Muscle of arm (tissue), 12 donors: ENCODE data around the gene ROBO1. TPM values are rescaled to one million over a fixed set of nuclear protein-coding genes. Genes with fewer than 3 reads are reported as not detected.

Experiments
- DNase-seq: peaks from one replicate; pipeline ENCODE4 v3.0.0-alpha.2; 2013
- polyA plus RNA-seq, 12 donors: library from polyadenylated mRNA; unstranded; fragments of 120-200 nt; gene quantifications; one replicate each; pipeline ENCODE4 v1.2.1, GENCODE V29; 2013; ENCODE audit not compliant: insufficient read length in 12 of 12

The ROBO1 gene
- polyA plus RNA-seq, 12 donors, result 35.6 to 199 (median 50.1) TPM; not detected in 1

GRCh38 chr3:78878011-78878410 is 889.8 kb downstream of the ROBO1 start:
- no peak for DNase-seq

GRCh38 chr3:78875851-78876250 is 891.9 kb downstream of the ROBO1 start:
- no peak for DNase-seq

- DNase-seq, result no peak
Measured at GRCh38 chr3:78875436-78875835, 892.4 kb downstream of the ROBO1 start.

- no peak for DNase-seq
Measured at GRCh38 chr3:78873641-78874040, 894.2 kb downstream of the ROBO1 start.

DNA sequence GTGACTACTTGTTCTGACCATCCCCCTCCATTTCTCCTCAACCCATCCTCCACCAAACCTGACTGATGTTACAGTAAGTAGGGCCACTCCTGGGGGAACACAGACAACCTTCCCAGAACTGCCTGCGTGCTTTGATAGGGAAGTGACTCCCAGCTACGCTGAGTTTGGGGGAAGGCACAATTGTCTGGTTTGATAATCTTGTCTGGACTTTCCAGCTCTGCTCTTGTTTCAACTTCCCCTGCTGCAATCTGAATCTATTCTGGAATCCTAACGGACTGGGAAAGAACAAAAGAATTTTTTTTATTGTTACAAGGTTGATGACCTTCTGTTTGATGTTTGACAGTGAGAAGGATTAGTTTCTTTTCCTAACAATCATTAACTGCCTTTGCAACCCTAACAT is 895.6 kb downstream of the ROBO1 start:
- DNase-seq, result no peak

GRCh38 chr3:78871048-78871447 is 896.8 kb downstream of the ROBO1 start:
- DNase-seq, result no peak

DNA sequence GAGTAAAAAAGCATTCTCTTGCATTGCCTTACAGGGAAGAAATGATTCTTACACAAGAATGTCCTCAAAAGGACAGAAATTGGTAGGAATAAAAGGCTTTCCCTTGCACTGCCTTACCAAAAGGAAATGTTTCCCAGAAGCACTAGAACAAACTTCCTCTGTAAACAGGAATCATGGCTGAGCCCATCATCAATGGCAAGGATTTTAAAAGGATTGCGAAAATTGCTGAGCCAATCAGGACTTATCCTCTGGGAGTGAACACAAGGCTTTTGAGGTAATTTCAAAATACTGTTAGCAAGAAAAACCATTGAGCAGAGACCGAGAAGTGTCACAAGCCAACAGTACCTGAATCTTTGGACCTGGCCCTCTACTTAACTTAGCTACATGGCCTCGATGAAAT is 897.3 kb downstream of the ROBO1 start:
- no peak for DNase-seq

- DNase-seq, result no peak
Measured at GRCh38 chr3:78868570-78868969, 899.2 kb downstream of the ROBO1 start.

- no peak for DNase-seq
Measured at GRCh38 chr3:78867409-78868372, 900.1 kb downstream of the ROBO1 start.

DNA sequence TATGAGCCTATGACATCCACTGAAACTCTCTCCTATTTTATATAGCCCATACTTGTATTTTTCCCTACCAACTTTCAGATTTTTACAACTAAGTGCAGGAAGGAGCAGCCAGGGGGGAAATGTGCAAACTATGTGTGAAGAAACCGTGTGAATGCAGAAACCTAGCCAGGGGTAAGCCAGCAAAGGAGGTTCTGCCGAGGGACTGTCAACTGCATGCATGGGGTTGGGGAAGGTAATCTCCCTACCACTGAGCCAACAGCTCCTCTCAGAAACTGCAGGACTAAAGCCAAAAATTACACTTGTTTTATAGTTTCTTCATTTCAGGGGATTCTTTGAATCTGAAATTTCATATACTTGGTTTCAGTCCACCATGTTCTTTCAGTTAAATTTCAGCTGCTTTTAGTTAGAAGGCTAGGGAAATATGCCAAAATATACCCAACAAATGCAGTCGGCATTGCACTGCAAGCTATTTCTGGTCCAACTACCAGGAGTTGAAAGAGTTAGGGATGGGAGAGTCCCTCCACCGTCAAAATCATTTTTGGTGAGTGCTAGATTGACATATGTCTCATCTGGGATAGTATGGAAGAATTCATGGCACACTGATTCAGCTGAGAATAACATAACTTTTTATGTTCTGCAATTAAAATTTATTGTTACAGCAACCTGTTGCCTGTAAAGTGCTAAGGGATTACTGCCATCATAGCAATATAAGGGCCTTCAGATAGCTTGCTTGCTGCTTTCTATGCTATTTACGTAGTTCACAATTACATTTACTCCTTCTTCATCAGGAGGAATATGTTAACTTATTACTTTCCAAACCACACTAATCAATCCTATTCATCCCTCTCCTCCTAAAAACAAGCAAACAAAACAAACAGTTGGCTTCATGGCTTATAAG is 904.2 kb downstream of the ROBO1 start:
- DNase-seq, result no peak

- DNase-seq, result no peak
Measured at GRCh38 chr3:78861156-78861555, 906.6 kb downstream of the ROBO1 start.

DNA sequence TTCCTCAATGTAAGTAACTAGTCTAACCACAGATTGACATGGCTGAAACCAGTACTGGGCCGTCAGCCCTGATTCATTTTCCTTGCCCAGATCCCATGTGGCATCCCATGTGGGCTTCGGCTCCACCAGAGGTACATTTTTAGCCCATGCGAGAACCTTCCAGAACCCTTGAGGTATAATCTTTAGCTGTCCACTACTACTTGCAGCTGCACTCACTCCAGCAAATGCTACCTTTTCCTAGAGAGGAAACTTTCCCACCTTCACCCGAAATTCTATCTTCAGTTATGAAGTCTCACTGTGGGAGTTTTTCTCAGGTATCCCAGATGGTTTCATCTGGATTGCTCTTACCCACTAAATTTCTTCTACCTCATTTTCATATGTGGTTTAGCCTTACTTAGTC is 907.2 kb downstream of the ROBO1 start:
- DNase-seq, result no peak

- no peak for DNase-seq
Measured at GRCh38 chr3:78858910-78859309, 908.9 kb downstream of the ROBO1 start.

DNA sequence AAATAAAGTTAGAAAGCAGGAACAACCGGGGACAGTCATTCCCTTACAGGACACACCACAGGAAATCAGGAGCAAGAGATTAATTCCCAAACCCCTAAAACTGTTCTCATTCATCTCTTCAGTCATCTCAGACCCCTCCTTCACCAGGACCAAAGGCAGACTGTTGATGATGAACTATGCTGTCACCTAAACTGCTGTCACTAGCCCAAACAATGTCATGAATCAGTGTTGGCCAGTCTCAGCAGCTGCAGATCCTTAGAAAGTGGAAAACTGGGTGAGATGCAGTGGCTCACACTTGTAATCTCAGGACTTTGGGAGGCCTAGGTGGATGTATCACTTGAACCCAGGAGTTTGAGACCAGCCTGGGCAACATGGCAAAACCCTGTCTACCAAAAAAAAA is 909.6 kb downstream of the ROBO1 start:
- DNase-seq, result no peak

- DNase-seq, result no peak
Measured at GRCh38 chr3:78857494-78858111, 910.2 kb downstream of the ROBO1 start.

DNA sequence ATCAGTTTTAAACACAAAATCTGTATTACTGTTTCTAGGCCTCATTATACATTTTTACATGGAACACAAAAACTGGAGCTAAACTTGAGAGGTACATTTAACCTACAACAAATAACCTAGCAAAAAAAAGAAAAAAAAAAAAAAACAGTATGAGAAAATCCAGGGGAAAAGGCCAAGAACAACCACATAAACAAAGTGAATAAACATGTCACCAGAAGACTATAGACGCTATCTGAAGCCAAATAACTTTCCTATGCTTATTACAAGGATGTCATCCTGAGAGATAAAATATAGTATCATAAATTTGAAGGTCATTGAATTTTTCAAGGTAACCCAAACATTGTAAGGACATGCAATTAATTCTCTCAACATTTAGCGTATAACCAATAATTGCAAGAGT is 911.6 kb downstream of the ROBO1 start:
- DNase-seq, result no peak

GRCh38 chr3:78855190-78855589 is 912.6 kb downstream of the ROBO1 start:
- DNase-seq, result no peak

DNA sequence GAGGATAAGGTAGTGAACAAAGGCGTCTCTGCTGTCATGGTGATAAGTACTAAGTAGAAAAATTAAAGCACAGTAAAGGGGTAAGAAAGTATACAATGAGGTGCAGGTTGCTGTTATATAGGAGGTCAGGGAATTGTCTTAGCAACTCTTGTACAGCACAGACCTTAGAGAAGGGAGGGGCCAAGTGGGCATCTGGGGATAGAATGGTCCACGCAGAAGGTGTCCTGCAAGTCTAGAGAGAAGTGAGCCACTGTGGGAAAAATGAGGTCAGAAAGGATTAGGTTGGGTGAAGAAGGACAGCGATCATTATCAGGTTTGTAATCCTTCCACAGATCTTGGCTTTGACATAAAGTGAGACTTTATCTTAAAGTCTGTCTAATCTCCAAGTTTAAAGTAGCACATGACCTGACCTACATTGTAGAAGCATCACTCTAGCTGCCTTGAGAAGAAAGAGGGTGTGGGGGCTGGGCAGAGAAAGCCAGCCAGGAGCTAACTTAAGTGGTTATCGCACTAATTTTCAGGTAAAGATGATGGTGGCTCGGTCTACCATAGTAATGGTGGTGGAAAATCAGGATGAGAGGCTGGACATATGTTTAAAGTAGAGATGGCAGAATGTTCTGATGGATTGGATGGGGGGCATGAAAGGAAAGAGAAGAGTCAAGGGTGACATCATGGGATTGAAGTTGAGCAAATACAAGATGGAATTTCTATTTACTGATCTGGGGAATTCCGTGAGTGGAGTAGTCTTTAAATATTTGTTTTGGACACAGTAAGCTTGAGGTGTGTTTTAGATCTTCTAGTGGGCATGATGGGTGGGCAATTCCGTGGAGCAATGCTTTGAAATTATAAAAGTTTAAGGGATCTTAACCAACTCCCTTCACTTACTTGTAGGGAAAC is 919.2 kb downstream of the ROBO1 start:
- DNase-seq, result no peak

DNA sequence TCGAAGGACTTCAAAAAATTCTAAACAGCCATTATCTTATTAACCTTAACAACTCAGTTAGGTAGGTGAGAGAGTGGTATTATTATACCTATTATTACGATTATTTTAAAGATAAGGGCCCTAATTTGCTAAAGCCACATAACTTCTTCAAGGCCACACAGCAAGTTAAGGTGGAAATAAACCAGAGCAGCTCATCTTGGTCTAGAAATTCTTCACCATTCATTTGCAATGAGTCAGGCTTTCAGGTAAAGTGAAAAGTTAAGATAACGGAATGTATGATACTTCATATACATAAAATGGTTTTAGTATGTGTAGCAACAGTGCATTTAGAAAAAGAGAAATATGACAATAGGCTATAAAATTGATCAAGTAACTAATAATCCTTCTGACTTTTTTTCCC is 920.2 kb downstream of the ROBO1 start:
- no peak for DNase-seq

GRCh38 chr3:78847203-78847602 is 920.6 kb downstream of the ROBO1 start:
- DNase-seq, result no peak

GRCh38 chr3:78846718-78847117 is 921.1 kb downstream of the ROBO1 start:
- DNase-seq, result peak; percentile 44
